Panc1 (cell line): ENCODE data around the gene PRCD. TPM values are rescaled to one million over a fixed set of nuclear protein-coding genes. Genes with fewer than 3 reads are reported as not detected.

Source experiments
- ATAC-seq: fragments of 200-7000 bp; cut with Tn5 transposase; 2 replicates; pipeline ENCODE4 v1.9.1; 2020; ENCODE audit warnings: mild to moderate bottlenecking, moderate library complexity
- BruUV-seq: library from RNA; stranded (reverse); fragments of 400-500 nt; replicated peaks from 2 replicates; lab custom pipeline; 2021; lab: Mats Ljungman, UMichigan
- CTCF ChIA-PET: fragments of 300-600 bp; sonication (Branson Sonifier 250); formaldehyde crosslinking; loops from one replicate; lab custom pipeline; 2022; ENCODE audit warnings: antibody characterized with exemption; lab: Charles Lee
- POLR2A ChIA-PET: fragments of 300-600 bp; sonication (Branson Sonifier 250); formaldehyde crosslinking; loops from one replicate; lab custom pipeline; 2022; ENCODE audit warnings: antibody characterized with exemption; lab: Charles Lee
- DNase-seq: peaks from one replicate; pipeline ENCODE4 v3.0.0-alpha.2; 2010; ENCODE audit warnings: low read depth, low spot score
- H3K27ac ChIP-seq: 2 replicates; pipeline ENCODE4 v1.5.1; 2011; ENCODE audit warnings: mild to moderate bottlenecking, low read length, inconsistent platforms
- H3K27me3 ChIP-seq: fragments of 200-500 bp; sonication (Bioruptor generic); 2 replicates; pipeline ENCODE4 v1.6.0; 2014; ENCODE audit warnings: low read length, inconsistent platforms; ENCODE audit not compliant: control insufficient read depth, insufficient read depth
- H3K36me3 ChIP-seq: fragments of 200-500 bp; sonication (Bioruptor generic); 2 replicates; pipeline ENCODE4 v1.5.1; 2014; ENCODE audit warnings: inconsistent platforms, mild to moderate bottlenecking, low read length, moderate library complexity; ENCODE audit not compliant: control insufficient read depth, insufficient read depth
- H3K4me1 ChIP-seq: 2 replicates; pipeline ENCODE4 v1.5.1; 2011; ENCODE audit warnings: inconsistent platforms, mild to moderate bottlenecking, low read length, moderate library complexity; ENCODE audit not compliant: control insufficient read depth, insufficient read depth
- H3K4me3 ChIP-seq, 2 experiments: 2 replicates each; pipeline ENCODE4 v1.5.1; 2011 to 2012; ENCODE audit warnings: low read depth in 2 of 2, low read length in 2 of 2, mild to moderate bottlenecking in 2 of 2, inconsistent platforms in 1 of 2, moderate library complexity in 1 of 2
- H3K9me3 ChIP-seq: fragments of 200-500 bp; sonication (Bioruptor generic); 2 replicates; pipeline ENCODE4 v1.5.1; 2014; ENCODE audit warnings: low read depth, mild to moderate bottlenecking, inconsistent platforms, low read length, moderate library complexity; ENCODE audit not compliant: control insufficient read depth, insufficient read depth
- POLR2AphosphoS5 ChIP-seq: IDR thresholded peaks from 2 replicates; pipeline ENCODE4 v1.6.1; 2012; ENCODE audit warnings: mild to moderate bottlenecking, low read depth, low read length, moderate library complexity
- REST ChIP-seq, 2 experiments: IDR thresholded peaks; 2 replicates each; pipeline ENCODE4 v1.6.1; 2011 to 2012; ENCODE audit warnings: low read depth in 2 of 2, control low read depth in 1 of 2, low read length in 1 of 2, mild to moderate bottlenecking in 1 of 2, moderate library complexity in 1 of 2; ENCODE audit not compliant: insufficient read depth in 1 of 2
- SIN3A ChIP-seq: IDR thresholded peaks from 2 replicates; pipeline ENCODE4 v1.6.1; 2012; ENCODE audit warnings: low read depth, mild to moderate bottlenecking, low read length, moderate library complexity, borderline replicate concordance; ENCODE audit not compliant: insufficient read depth
- TCF7L2 ChIP-seq: IDR thresholded peaks from 2 replicates; pipeline ENCODE4 v1.6.1; 2011; ENCODE audit warnings: mild to moderate bottlenecking, low read depth, low read length, inconsistent platforms
- in situ Hi-C: cut with HindIII; loops from 2 replicates; pipeline ENCODE4 v1.10.0; 2016; ENCODE audit warnings: low sequenced_read_pairs, low pct_unique_long_range_greater_than_20kb
- intact Hi-C: fragments of 100-400 bp; cut with micrococcal nuclease; formaldehyde crosslinking; loops from one replicate; pipeline ENCODE4 v1.10.0; 2022; ENCODE audit not compliant: unreplicated experiment
- total RNA-seq: library from RNA; stranded (reverse); gene quantifications from one replicate; pipeline ENCODE4 v1.2.1, GENCODE V29; 2021; ENCODE audit not compliant: unreplicated experiment
- TF ChIP-seq, protein P1 (sequence below): fragments of 450-650 bp; IDR thresholded peaks from 2 replicates; pipeline ENCODE4 v1.5.1; 2017; ENCODE audit warnings: mild to moderate bottlenecking

PRCD gene
- total RNA-seq, 1 experiment from 2014 or later, result 0.54 TPM

GRCh38 chr17:76534831-76535732 is 4.8 kb upstream of the PRCD start:
- DNase-seq, result no peak
- H3K4me1 ChIP-seq, result peaks cover 28% of the 10 kb centered on the region
- peak overlapping the region; percentile 5 for H3K27ac ChIP-seq
- no peak for ATAC-seq
- no peak overlapping the region for H3K4me3 ChIP-seq
- intact Hi-C loops, result no loop called here
- TF ChIP-seq SIN3A (no peak), TCF7L2 (no peak), POLR2AphosphoS5 (no peak), REST (IDR thresholded peaks at IDR 0.05; ENCODE audit: insufficient read depth in 1 of 2, low read depth in 2 of 2, low read length in 1 of 2) (0 out of 4 replicates have a peak, but pooled peaks of 1 of the 2 experiments have one; percentile 44)
- TF ChIP-seq, protein P1, sequence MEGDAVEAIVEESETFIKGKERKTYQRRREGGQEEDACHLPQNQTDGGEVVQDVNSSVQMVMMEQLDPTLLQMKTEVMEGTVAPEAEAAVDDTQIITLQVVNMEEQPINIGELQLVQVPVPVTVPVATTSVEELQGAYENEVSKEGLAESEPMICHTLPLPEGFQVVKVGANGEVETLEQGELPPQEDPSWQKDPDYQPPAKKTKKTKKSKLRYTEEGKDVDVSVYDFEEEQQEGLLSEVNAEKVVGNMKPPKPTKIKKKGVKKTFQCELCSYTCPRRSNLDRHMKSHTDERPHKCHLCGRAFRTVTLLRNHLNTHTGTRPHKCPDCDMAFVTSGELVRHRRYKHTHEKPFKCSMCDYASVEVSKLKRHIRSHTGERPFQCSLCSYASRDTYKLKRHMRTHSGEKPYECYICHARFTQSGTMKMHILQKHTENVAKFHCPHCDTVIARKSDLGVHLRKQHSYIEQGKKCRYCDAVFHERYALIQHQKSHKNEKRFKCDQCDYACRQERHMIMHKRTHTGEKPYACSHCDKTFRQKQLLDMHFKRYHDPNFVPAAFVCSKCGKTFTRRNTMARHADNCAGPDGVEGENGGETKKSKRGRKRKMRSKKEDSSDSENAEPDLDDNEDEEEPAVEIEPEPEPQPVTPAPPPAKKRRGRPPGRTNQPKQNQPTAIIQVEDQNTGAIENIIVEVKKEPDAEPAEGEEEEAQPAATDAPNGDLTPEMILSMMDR, result no peak
- no TSS peak for BruUV-seq
- no peaks in the 10 kb centered on the region; the same call in 1 of the 2 replicates for H3K27me3 ChIP-seq
- ChIA-PET POLR2A (no interaction called here), CTCF (interaction anchor here (0.6 to 1.7 kb wide), 3 partner anchors 11 to 96 kb away, joined by 3 to 6 read pairs (median 4); no protein-coding TSS in a partner anchor)
- in situ Hi-C loops, result no loop called here
- no peaks in the 10 kb centered on the region for H3K9me3 ChIP-seq
- H3K36me3 ChIP-seq, result no peaks in the 10 kb centered on the region

- DNase-seq, result no peak
- Histone ChIP-seq H3K4me1 (peaks cover 28% of the 10 kb centered on the region), H3K27ac (peak overlapping the region; percentile 5; the same call in 1 of the 2 replicates), H3K27me3 (no peaks in the 10 kb centered on the region; the same call in 1 of the 2 replicates), H3K36me3 (no peaks in the 10 kb centered on the region), H3K9me3 (no peaks in the 10 kb centered on the region), H3K4me3 (no peak overlapping the region; a peak in 1 of 4 replicates)
- in situ Hi-C loops, result no loop called here
- ChIA-PET POLR2A (interaction anchor here (0.5 kb wide), 1 partner anchor 21 kb away, joined by 3 read pairs; no protein-coding TSS in a partner anchor), CTCF (interaction anchor here (0.5 to 1.7 kb wide), 5 partner anchors 11 to 68 kb away, joined by 3 to 13 read pairs (median 6); partner anchors contain the start of gene ST6GALNAC2)
- BruUV-seq, result no TSS peak
- ATAC-seq, result no peak
- TF ChIP-seq POLR2AphosphoS5, result no peak
- no peak for TF ChIP-seq REST (IDR thresholded peaks at IDR 0.05; ENCODE audit: insufficient read depth in 1 of 2, low read depth in 2 of 2, low read length in 1 of 2)
- TF ChIP-seq TCF7L2, result no peak
- TF ChIP-seq, protein P1, result no peak
- TF ChIP-seq SIN3A, result no peak
- intact Hi-C loops, result no loop called here
Measured at GRCh38 chr17:76535788-76536510, 3.9 kb upstream of the PRCD start.
